ENCODE measurements around the gene EMILIN3.

EMILIN3 gene

GRCh38 chr20:41342474-41343464 lies 23.8 kb downstream of the EMILIN3 start:
- no peak for FAIRE-seq

GRCh38 chr20:41340327-41341055 lies 26.1 kb downstream of the EMILIN3 start, which contains the start of gene LPIN3:
Gene LPIN3 (plus strand): TSS chr20:41340821. CDS start chr20:41345804, 4,983 bp downstream.
- peak; percentile 98 for FAIRE-seq

DNA sequence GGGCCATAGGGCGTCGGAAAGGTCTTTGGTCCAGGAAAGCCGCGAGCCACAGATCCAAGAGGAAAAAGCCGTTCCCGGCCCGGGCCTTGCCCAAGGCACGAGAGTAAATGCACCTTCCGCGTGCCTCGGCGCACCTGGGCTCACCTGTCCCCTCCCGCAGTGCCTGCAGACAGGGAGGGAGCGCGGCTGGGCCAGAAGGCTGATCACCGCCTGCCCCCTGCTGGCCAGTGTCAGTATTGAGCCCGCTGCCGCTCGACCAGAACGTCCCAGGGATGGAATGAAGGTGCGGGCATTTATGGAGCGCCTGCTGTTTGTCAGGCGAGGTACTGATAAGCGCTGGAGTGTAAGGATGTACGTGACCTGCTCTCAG lies 26.7 kb downstream of the EMILIN3 start:
- FAIRE-seq, result no peak

DNA sequence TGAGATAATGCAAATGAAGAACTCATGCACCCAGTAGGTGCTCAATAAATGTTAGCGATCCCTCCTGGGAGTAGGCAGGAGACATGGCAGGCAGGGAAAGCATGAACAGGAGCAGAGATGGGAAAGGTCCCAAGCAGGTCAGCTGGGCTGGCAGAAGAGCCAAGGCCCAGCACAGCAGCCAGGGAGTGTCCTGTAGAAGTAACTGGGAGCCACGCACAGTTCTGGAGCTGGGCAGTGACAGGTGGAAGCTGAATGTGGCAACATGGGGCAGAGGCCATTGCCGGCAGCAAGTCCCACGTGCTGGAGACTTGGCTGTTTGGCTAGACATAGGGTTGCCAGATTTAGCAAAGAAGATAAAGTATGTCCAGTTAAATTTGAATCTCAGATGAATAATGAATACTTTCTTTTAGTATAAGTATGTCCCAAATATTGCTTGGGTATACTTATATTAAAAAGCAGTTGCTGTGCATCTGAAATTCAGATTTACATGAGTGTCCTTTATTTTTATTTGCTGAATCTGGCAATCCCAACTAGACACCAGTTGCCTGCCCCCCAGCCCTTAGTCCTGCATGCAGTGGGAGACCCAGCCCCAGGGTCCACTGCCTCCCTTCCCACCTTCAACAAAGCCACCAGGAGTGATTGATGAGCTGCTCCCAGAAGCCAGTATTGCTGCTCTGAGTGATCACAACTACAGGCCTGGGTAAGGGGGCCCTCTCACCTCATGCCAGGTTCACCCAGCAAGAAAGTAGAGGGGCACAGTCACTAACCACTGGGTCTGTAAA lies 29.7 kb downstream of the EMILIN3 start:
- no peak for FAIRE-seq

DNA sequence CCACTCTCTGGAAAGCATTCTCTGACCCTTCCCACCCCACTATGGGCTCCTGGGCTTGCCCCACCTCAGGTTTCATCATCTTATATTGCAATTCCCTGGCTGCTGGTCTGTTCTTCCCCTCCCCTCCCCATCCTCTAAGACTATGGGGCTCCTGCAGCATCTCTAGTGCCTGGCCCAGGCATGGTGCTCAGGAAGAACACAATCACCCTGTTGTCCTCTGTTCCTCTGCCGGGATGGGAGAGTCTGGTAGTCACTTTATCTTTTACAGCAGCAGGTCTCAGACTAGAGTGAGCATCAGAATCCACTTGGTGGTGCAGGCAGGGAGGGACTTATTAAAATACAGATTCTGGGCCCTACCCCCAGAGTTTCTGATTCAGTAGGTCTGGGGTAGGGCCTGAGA lies 31.0 kb downstream of the EMILIN3 start:
- FAIRE-seq, result no peak

DNA sequence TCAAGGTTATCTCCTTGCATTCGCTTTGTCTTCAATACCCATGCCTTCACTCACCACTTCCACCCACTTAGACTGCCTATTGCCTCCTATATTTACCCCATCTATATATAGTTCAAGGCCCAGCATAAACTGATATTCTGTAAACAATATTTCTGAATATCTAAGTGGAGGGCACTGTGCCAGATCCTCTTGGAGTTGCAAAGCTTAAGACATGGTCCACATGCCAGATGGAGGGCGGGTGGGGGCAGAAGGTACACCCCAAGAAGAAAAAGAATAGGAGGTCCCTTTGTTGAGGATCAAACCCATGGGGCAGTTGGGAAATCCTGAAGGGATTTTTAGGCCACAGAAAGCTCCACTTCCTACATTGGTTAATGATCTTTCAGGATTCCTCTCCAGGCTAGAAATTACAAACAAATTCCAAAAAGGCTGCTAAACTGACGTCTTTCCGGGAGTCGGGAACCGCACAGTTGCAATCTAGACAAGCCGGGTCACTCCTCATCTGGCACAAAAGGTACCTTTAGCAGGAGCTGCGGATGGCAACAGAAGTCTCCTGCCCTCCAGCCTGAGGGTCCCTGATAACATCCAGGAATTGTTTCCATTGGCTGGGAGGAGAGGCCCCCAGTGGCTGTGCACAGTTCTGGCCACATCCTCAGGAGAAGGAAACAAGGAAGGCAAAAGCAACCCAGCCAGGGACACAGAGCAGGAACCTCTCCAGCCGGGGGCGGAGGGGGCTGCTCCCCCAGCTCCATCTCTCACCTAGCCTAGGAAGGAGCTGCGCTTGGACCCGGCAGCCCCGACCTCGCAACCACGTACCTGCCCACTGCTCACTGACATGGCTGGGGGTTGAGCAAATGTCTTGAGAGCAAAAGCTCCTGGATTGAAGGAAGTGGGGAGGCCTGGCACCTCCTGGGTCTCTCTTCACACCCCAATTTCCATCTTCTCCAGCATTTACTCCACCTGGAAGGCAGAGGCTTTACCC lies 31.9 kb downstream of the EMILIN3 start:
- no peak for FAIRE-seq

DNA sequence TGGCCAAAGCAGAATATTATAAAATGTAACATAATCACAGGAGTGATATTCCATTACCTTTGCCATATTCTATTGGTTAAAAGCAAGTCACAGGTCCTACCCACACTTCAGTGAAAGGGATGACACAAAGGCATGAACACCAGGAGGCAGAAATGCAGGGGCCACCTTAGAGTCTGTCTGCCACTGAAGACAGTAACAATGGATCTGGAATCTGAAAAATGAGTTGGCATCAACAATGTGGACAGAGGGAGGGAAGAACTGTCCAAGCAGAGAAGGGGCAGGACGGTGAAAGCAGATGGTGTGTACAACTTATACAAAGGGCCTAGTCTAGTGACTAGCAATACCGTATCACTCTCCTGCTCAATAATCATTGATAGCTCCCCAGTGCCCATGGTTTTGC lies 32.6 kb downstream of the EMILIN3 start:
- FAIRE-seq, result no peak

- no peak for FAIRE-seq
Observed at GRCh38 chr20:41331731-41332130, 34.9 kb downstream of the EMILIN3 start.

GRCh38 chr20:41330941-41331340 lies 35.7 kb downstream of the EMILIN3 start:
- FAIRE-seq, result no peak

- FAIRE-seq, result no peak
Observed at GRCh38 chr20:41330343-41330720, 36.3 kb downstream of the EMILIN3 start.

GRCh38 chr20:41329435-41330342 lies 36.9 kb downstream of the EMILIN3 start:
- FAIRE-seq, result peak; percentile 97

DNA sequence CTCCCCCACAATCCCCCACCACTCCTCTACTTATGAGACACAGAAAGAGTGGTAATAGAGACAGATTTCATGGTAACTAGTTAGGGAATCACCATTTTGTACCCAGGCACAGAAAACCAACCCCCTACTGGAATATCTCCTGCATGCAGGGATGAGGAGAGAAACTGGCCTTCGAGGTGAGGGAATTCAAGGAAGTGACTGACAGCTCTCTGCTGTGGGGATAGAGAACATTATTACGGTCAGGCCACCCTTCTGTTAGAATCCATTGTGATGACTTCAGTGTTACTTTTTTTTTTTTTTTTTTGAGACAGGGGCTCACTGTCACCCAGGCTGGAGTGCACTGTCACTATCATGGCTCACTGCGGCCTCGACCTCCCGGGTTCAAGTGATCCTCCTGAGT lies 39.4 kb downstream of the EMILIN3 start:
- FAIRE-seq, result no peak

- FAIRE-seq, result no peak
Observed at GRCh38 chr20:41320976-41321375, 45.6 kb downstream of the EMILIN3 start.

DNA sequence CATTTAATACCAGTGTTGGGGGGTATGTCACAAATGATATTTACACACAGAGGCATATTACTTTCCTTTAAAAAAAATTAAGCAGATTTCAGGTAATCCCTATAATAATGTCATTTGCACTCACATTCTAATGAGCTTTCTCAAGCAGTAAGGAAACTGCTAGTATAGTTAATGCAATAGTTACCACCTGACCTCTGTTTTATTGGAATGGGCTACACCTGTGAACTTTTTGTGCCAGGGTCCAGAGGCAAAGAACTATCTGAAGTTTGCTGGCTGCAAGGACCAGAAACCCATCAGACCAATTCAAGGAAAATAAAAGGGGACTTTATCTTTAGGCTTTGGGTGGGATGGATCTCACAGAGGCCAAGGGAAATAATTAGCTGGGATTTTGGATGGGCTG lies 46.2 kb downstream of the EMILIN3 start:
- no peak for FAIRE-seq

- no peak for FAIRE-seq
Observed at GRCh38 chr20:41318271-41318649, 48.4 kb downstream of the EMILIN3 start.

DNA sequence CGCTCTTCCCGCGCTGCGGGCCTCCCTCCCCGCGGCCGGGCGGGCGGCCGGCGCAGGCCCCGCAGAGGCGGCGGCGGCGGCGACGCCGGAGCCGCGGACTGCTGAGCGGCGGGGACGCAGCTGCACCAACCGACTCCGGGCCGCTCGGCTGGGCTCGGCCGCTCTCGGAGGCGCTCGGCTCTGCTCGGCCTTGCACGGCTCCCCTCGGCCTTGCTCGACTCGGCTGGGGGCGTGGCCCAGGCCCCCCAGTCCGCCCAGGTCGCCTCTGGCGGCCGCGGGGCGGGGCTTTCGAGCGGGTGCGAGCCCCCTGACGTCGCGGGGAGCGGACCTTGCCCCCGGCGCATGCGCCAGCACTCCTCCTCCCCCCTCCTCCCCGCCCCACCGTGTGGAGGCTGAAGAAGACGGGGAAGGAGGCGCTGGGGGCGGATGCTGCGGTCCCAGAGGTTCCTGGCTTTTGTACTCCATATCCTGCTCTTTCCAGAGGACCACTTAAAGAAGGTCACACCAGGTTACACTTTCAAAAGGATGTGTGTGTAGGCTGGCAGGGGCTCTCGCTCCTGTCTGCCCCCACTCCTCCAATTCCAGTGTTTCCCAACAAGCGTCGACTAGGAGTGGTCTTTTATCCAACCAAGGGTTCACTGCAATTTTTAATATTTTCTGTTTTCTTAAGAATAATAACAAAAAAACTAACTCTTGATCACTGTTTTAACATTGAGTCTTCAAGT lies 48.9 kb downstream of the EMILIN3 start, which contains the start of gene ZHX3:
Gene ZHX3 (minus strand): TSS at position 186 of the 725 bp plus-strand sequence. CDS start 112,815 bp downstream, outside the sequence.
- no peak for FAIRE-seq

- peak; percentile 91 for FAIRE-seq
Observed at GRCh38 chr20:41316602-41317545, 49.7 kb downstream of the EMILIN3 start.

GRCh38 chr20:41316051-41316450 lies 50.6 kb downstream of the EMILIN3 start:
- no peak for FAIRE-seq

DNA sequence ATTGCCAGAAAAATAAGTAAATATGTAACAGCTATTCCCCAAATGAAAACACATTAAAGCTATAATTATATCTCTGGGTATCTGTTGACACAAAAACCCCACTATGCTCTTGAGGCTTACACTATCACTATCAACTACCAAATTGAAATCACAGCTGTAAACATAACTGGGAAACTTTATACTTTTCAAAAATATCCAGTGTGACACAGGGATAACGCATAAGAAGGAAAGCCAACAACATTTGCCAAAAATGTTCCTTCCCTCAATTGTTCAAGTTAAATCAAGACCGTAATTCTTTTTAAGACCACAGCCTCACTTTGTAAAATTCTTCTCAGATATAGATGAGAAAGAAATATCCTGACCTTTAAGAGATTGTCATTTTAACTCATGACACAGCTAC lies 52.2 kb downstream of the EMILIN3 start:
- FAIRE-seq, result no peak

All from G401.6 (cell line).